ENCODE results near the gene MAGEB17. TPM values are rescaled to one million over a fixed set of nuclear protein-coding genes. Genes with fewer than 3 reads are reported as not detected.

The MAGEB17 gene, protein sequence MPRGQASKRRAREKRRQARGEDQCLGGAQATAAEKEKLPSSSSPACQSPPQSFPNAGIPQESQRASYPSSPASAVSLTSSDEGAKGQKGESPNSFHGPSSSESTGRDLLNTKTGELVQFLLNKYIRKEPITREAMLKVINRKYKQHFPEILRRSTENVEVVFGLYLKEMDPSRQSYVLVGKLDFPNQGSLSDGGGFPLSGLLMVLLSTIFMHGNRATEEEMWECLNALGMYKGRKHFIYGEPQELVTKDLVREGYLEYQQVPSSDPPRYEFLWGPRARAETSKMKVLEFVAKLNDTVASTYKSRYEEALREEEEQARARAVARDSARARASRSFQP
- total RNA-seq (2014; rRNA removed) (0.58 and 0.87 TPM in 2 replicates), Bru-seq, nascent RNA (percentile 48 among the genes with signal in this experiment), BruChase-seq, experiment 1, labeled RNA remaining after a 6-hour chase (percentile 70 among the genes with signal in this experiment), BruChase-seq, experiment 2, labeled RNA remaining after a 2-hour chase (percentile 84 among the genes with signal in this experiment)
- long read RNA-seq, partial matches to known transcripts = 0 of 2 reads
- long read RNA-seq, other reads (novel, unspliced or antisense) = 2 of 2 reads

DNA sequence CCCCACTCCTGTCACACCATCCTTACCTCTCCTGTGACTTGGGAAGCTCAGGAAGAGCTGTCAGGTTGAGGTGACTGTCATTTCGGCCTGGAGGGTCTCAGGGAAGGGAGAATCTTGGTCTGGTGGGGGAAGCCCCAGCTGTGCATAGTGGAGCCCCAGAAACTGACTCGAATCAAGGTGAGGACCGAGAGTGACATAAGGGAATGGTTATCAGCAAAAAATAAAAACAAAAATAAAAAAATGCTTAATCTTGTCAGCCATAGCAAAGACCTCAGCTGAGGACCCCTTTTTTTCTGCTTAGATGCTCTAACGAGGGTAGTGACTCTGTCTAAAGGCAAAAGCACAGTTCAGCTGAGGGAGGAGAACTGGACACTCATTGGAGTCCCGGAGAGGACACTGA, at the start of gene MAGEB17:
TSS of gene MAGEB17 (plus strand) at position 301 of the 400 bp plus-strand sequence. CDS start 2,902 bp downstream, outside the sequence.
- no peak for ATAC-seq
- intact Hi-C loops (cut with micrococcal nuclease) = no loop called here
- CTCF ChIA-PET = no interaction called here

DNA sequence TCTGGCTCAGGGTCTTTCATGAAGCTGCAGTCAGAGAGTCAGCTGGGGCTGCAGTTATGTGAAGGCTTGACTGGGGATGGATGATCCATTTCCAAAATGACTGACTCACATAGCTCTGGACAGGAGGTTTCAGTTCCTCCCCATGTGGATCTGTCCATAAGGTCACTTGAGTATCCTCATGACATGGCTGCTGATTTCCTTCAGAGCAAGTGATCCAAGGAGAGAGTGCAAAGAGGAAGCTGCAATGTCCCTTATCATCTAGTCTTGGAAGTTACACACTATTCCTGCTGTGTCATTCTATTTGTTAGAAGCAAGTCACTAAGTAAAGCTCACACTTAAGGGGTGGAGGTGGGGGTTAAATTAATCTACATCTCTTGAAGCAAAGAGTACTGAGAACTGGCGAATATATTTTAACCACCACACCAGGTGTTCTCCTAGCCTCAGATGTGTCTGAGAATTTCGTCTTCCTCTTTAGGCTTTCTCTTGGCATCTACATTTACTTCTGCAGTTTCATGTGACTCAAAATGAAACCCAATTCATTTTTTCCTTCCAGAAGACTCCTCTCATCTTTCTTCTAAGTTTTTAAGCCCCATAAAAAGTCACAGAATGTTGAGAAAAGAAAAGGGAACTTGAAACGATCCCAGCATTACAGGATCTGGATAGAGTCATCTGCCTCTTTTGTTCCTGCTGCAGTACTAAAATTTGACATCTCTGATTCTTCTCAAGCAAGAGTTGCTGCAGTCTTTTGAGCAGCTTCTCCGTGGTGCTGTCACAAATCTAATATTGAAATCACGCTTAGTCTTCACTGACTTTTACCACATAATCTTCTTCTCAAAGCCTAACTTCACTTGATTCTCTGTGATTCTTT, 47.7 kb upstream of the MAGEB17 start:
- Histone ChIP-seq H3K9ac (ENCODE audit: low read length) (no peak overlapping the region), H3F3A (ENCODE audit: low read length, unreplicated experiment) (no peaks in the 10 kb centered on the region), H3K4me2 (ENCODE audit: low read length) (no peak overlapping the region), H4K20me1 (ENCODE audit: low read length) (no peaks in the 10 kb centered on the region), H3K4me1 (ENCODE audit: insufficient read depth, low read length) (no peaks in the 10 kb centered on the region), H3K9me3 (ENCODE audit: low read length) (no peaks in the 10 kb centered on the region), H3K9me2 (replicated peaks; ENCODE audit: low read length) (no peaks in the 10 kb centered on the region), H3K27me3 (ENCODE audit: low read length) (no peaks in the 10 kb centered on the region), H3K27ac (ENCODE audit: low read length) (no peak overlapping the region), H3K79me2 (ENCODE audit: low read length) (peaks cover 12% of the 10 kb centered on the region), H3K36me3 (ENCODE audit: low read depth, low read length) (no peaks in the 10 kb centered on the region), H3K4me3 (ENCODE audit: low read length) (no peak overlapping the region), H2AFZ (ENCODE audit: low read length) (no peak overlapping the region)
- intact Hi-C loops (cut with micrococcal nuclease) = loop anchor here (5.0 to 10.0 kb wide), 3 partner anchors 265 to 328 kb away; partner anchors contain the start of gene AP1S2
- no peak for TF ChIP-seq EZH2phosphoT487 (IDR thresholded peaks at IDR 0.05; ENCODE audit: borderline replicate concordance, low read length)
- no peak for TF ChIP-seq CTCF (conservative IDR thresholded peaks at IDR 0.05; ENCODE audit: low read depth, low read length)
- no peak for TF ChIP-seq EZH2 (IDR thresholded peaks at IDR 0.05; ENCODE audit: low read length, unreplicated experiment)
- CTCF ChIA-PET = no interaction called here
- no peak for ATAC-seq
- BruUV-seq (replicated peaks) = no TSS peak
- POLR2A ChIA-PET (ENCODE audit: unreplicated experiment) = no interaction called here
- DNase-seq = no peak

More for the DNA sequence above, at the start of gene MAGEB17:
- H2AFZ ChIP-seq (ENCODE audit: low read length) = no peak within 1 kb of the TSS
- no peak for DNase-seq
- no peaks in the 10 kb centered on the region for H3K9me2 ChIP-seq (replicated peaks; ENCODE audit: low read length)
- no peaks in the 10 kb centered on the region for H3K36me3 ChIP-seq (ENCODE audit: low read depth, low read length)
- H3F3A ChIP-seq (ENCODE audit: low read length, unreplicated experiment) = no peaks in the 10 kb centered on the region
- no peaks in the 10 kb centered on the region for H3K79me2 ChIP-seq (ENCODE audit: low read length)
- TF ChIP-seq EZH2 (IDR thresholded peaks at IDR 0.05; ENCODE audit: low read length, unreplicated experiment) (no peak), CTCF (conservative IDR thresholded peaks at IDR 0.05; ENCODE audit: low read depth, low read length) (no peak), EZH2phosphoT487 (IDR thresholded peaks at IDR 0.05; ENCODE audit: borderline replicate concordance, low read length) (no peak)
- no peaks in the 10 kb centered on the region for H4K20me1 ChIP-seq (ENCODE audit: low read length)
- no peak within 1 kb of the TSS for H3K27ac ChIP-seq (ENCODE audit: low read length)
- H3K27me3 ChIP-seq (ENCODE audit: low read length) = no peaks in the 10 kb centered on the region
- no peaks in the 10 kb centered on the region for H3K9me3 ChIP-seq (ENCODE audit: low read length)
- H3K4me2 ChIP-seq (ENCODE audit: low read length) = no peak within 1 kb of the TSS
- no TSS peak for BruUV-seq (replicated peaks)
- POLR2A ChIA-PET (ENCODE audit: unreplicated experiment) = no interaction called here
- no peak within 1 kb of the TSS for H3K9ac ChIP-seq (ENCODE audit: low read length)
- H3K4me1 ChIP-seq (ENCODE audit: insufficient read depth, low read length) = no peaks in the 10 kb centered on the region
- no peak within 1 kb of the TSS for H3K4me3 ChIP-seq (ENCODE audit: low read length)

All from PC-3 (cell line).